Measurements from ENCODE around the gene INTS7. TPM values are rescaled to one million over a fixed set of nuclear protein-coding genes. Genes with fewer than 3 reads are reported as not detected.

Gene INTS7
- total RNA-seq, 1 experiment from 2014 or later: 45.0 TPM

DNA sequence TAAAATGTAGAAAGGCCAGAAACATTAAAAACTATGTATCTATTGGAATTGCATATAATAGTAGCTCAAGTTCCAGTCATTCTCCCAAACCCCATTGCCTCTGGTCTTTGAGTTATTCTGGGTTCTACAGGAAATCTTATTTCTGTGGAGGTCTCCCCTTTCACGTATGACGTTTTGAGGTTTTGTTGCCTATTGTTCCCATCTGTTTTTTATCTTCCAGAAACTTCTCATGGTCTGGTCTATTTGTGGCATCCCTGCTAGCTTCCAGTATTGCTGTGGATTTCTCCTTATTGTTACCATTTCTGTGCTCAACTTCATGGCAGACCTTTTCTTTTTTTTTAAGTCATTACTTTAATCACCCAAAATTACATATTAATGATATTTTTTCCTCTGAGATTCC is 43.5 kb upstream of the INTS7 start:
- no peak overlapping the region for H3K27ac ChIP-seq (ENCODE audit: low read depth, low read length, poor library complexity, severe bottlenecking)
- H3K27me3 ChIP-seq (replicated peaks; ENCODE audit: insufficient read depth, low read depth, low read length, poor library complexity): no peaks in the 10 kb centered on the region
- intact Hi-C loops (cut with micrococcal nuclease; ENCODE audit: unreplicated experiment): no loop called here
- H3K36me3 ChIP-seq (ENCODE audit: insufficient read depth, low read length, poor library complexity, severe bottlenecking): peaks cover 94% of the 10 kb centered on the region
- H3K4me3 ChIP-seq (ENCODE audit: low read depth, low read length, poor library complexity, severe bottlenecking): no peak overlapping the region
- TF ChIP-seq, protein P1, sequence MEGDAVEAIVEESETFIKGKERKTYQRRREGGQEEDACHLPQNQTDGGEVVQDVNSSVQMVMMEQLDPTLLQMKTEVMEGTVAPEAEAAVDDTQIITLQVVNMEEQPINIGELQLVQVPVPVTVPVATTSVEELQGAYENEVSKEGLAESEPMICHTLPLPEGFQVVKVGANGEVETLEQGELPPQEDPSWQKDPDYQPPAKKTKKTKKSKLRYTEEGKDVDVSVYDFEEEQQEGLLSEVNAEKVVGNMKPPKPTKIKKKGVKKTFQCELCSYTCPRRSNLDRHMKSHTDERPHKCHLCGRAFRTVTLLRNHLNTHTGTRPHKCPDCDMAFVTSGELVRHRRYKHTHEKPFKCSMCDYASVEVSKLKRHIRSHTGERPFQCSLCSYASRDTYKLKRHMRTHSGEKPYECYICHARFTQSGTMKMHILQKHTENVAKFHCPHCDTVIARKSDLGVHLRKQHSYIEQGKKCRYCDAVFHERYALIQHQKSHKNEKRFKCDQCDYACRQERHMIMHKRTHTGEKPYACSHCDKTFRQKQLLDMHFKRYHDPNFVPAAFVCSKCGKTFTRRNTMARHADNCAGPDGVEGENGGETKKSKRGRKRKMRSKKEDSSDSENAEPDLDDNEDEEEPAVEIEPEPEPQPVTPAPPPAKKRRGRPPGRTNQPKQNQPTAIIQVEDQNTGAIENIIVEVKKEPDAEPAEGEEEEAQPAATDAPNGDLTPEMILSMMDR (conservative IDR thresholded peaks at IDR 0.05; ENCODE audit: low read depth, low read length): no peak
- TF ChIP-seq EZH2 (IDR thresholded peaks at IDR 0.05; ENCODE audit: borderline replicate concordance, low read depth, low read length, poor library complexity, severe bottlenecking): no peak
- no peaks in the 10 kb centered on the region for H3K9me3 ChIP-seq (ENCODE audit: low read depth, low read length, poor library complexity, severe bottlenecking)
- ChIA-PET CTCF (interaction anchor here (0.5 kb wide), 1 partner anchor 156 kb away, joined by 7 read pairs; no protein-coding TSS in a partner anchor), POLR2A (ENCODE audit: low non-redundant PET) (no interaction called here)
- DNase-seq (ENCODE audit: low spot score): no peak
- no TSS peak for BruUV-seq (replicated peaks)
- no peaks in the 10 kb centered on the region for H3K4me1 ChIP-seq (ENCODE audit: insufficient read depth, low read length, poor library complexity, severe bottlenecking)

DNA sequence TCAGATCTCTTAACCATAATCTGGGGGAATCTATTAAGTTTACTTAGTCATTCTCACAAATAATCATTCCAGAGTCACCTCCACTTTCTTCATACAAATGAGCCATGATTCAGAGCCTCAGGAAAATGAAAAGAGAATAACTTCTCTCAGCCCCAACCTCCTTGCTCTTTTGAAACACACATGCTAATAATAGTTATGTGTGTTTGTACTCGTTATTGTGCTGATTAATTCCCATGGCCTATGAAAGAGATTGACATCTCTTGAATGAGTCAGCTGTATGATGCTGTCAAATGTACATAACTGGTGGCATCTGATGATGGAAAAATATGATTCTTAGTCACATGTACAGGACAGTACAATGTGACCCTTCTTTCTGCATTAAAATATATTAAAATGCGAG is 41.7 kb upstream of the INTS7 start:
- H3K36me3 ChIP-seq (ENCODE audit: insufficient read depth, low read length, poor library complexity, severe bottlenecking): peaks cover 93% of the 10 kb centered on the region
- ChIA-PET CTCF (no interaction called here), POLR2A (ENCODE audit: low non-redundant PET) (no interaction called here)
- no peaks in the 10 kb centered on the region for H3K4me1 ChIP-seq (ENCODE audit: insufficient read depth, low read length, poor library complexity, severe bottlenecking)
- H3K27me3 ChIP-seq (replicated peaks; ENCODE audit: insufficient read depth, low read depth, low read length, poor library complexity): no peaks in the 10 kb centered on the region
- H3K4me3 ChIP-seq (ENCODE audit: low read depth, low read length, poor library complexity, severe bottlenecking): no peak overlapping the region
- BruUV-seq (replicated peaks): no TSS peak
- intact Hi-C loops (cut with micrococcal nuclease; ENCODE audit: unreplicated experiment): no loop called here
- H3K27ac ChIP-seq (ENCODE audit: low read depth, low read length, poor library complexity, severe bottlenecking): no peak overlapping the region
- no peak for DNase-seq (ENCODE audit: low spot score)
- TF ChIP-seq, protein P1 (conservative IDR thresholded peaks at IDR 0.05; ENCODE audit: low read depth, low read length): no peak
- no peak for TF ChIP-seq EZH2 (IDR thresholded peaks at IDR 0.05; ENCODE audit: borderline replicate concordance, low read depth, low read length, poor library complexity, severe bottlenecking)
- H3K9me3 ChIP-seq (ENCODE audit: low read depth, low read length, poor library complexity, severe bottlenecking): no peaks in the 10 kb centered on the region

DNA sequence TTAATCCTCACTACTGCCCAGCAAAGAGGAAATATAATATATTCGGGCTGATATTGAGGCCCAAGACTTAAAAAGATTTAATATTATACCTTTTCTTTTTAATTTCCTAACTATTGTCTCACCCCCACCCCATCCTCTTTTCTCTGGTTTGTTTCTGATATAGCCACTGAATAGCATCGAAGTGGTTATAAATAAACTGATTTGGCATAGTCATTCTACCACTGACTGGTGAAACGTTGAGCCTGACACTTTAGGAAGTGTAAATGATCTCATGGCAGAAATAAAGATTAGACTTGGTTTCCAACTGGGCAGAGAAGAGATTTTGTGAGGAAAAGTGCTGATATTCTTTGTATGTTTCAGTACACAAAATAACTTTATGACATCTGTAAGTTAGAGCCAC is 39.5 kb upstream of the INTS7 start:
- DNase-seq (ENCODE audit: low spot score): no peak
- intact Hi-C loops (cut with micrococcal nuclease; ENCODE audit: unreplicated experiment): no loop called here
- CTCF ChIA-PET: no interaction called here
- POLR2A ChIA-PET (ENCODE audit: low non-redundant PET): no interaction called here
- no TSS peak for BruUV-seq (replicated peaks)
- no peak overlapping the region for H3K4me3 ChIP-seq (ENCODE audit: low read depth, low read length, poor library complexity, severe bottlenecking)
- no peaks in the 10 kb centered on the region for H3K27me3 ChIP-seq (replicated peaks; ENCODE audit: insufficient read depth, low read depth, low read length, poor library complexity)
- peaks cover 92% of the 10 kb centered on the region for H3K36me3 ChIP-seq (ENCODE audit: insufficient read depth, low read length, poor library complexity, severe bottlenecking)
- no peak overlapping the region for H3K27ac ChIP-seq (ENCODE audit: low read depth, low read length, poor library complexity, severe bottlenecking)
- TF ChIP-seq, protein P1 (conservative IDR thresholded peaks at IDR 0.05; ENCODE audit: low read depth, low read length): no peak
- TF ChIP-seq EZH2 (IDR thresholded peaks at IDR 0.05; ENCODE audit: borderline replicate concordance, low read depth, low read length, poor library complexity, severe bottlenecking): no peak
- H3K9me3 ChIP-seq (ENCODE audit: low read depth, low read length, poor library complexity, severe bottlenecking): no peaks in the 10 kb centered on the region
- no peaks in the 10 kb centered on the region for H3K4me1 ChIP-seq (ENCODE audit: insufficient read depth, low read length, poor library complexity, severe bottlenecking)

Measured in A673 (cell line).